HEK293T (cell line): ENCODE data around the gene MIEN1.
"Not testable (repeated sequence)": the region's sequence is repeated elsewhere in the genome, so short reads cannot be mapped to it uniquely, and the experiment has no call there.

Experiments
- ARNT ChIP-seq: fragments of 450-650 bp; IDR thresholded peaks from 2 replicates; pipeline ENCODE4 v1.6.1; 2017; ENCODE audit warnings: mild to moderate bottlenecking
- BHLHE40 ChIP-seq: fragments of 450-650 bp; IDR thresholded peaks from 2 replicates; pipeline ENCODE4 v1.6.1; 2016; ENCODE audit warnings: mild to moderate bottlenecking, moderate library complexity, borderline replicate concordance
- CTBP1 ChIP-seq: fragments of 450-650 bp; IDR thresholded peaks from 2 replicates; pipeline ENCODE4 v1.6.1; 2016; ENCODE audit warnings: borderline replicate concordance
- ELF4 ChIP-seq: fragments of 450-650 bp; IDR thresholded peaks from 2 replicates; pipeline ENCODE4 v1.6.1; 2017; ENCODE audit warnings: antibody characterized with exemption
- FOXA1 ChIP-seq: fragments of 450-650 bp; IDR thresholded peaks from 2 replicates; pipeline ENCODE4 v1.6.1; 2016; ENCODE audit warnings: mild to moderate bottlenecking
- FOXK2 ChIP-seq: fragments of 450-650 bp; IDR thresholded peaks from 2 replicates; pipeline ENCODE4 v1.6.1; 2016; ENCODE audit warnings: mild to moderate bottlenecking
- FOXM1 ChIP-seq: fragments of 450-650 bp; IDR thresholded peaks from 2 replicates; pipeline ENCODE4 v1.6.1; 2017; ENCODE audit warnings: mild to moderate bottlenecking, borderline replicate concordance
- HDGF ChIP-seq: fragments of 450-650 bp; IDR thresholded peaks from 2 replicates; pipeline ENCODE4 v1.6.1; 2017; ENCODE audit warnings: antibody characterized with exemption, borderline replicate concordance
- L3MBTL2 ChIP-seq: fragments of 450-650 bp; conservative IDR thresholded peaks from 2 replicates; pipeline ENCODE4 v1.6.1; 2016; ENCODE audit warnings: mild to moderate bottlenecking
- NFRKB ChIP-seq: fragments of 450-650 bp; IDR thresholded peaks from 2 replicates; pipeline ENCODE4 v1.6.1; 2016; ENCODE audit warnings: mild to moderate bottlenecking, moderate library complexity
- SP1 ChIP-seq: fragments of 450-650 bp; IDR thresholded peaks from 2 replicates; pipeline ENCODE4 v1.6.1; 2017
- SUZ12 ChIP-seq: fragments of 450-650 bp; IDR thresholded peaks from 2 replicates; pipeline ENCODE4 v1.6.1; 2016; ENCODE audit warnings: mild to moderate bottlenecking
- TARDBP ChIP-seq: fragments of 450-650 bp; IDR thresholded peaks from 2 replicates; pipeline ENCODE4 v1.6.1; 2016

DNA sequence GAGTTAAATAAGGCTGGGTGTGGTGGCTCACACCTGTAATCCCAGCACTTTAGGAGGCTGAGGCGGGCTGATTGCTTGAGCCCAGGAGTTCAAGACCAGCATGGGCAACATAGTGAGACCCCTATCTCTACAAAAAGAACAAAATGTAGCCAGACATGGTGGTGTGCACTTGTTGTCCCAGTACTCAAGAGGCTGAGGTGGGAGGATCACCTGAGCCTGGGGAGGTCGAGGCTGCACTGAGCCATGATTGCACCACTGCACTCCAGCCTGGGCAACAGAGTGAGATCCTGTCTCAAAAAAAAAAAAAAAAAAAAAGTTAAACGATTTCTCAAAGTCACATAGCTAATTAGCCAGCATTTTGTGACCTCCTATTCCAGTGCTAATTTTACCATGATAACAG is 33.8 kb upstream of the MIEN1 start:
- TF ChIP-seq HDGF, FOXM1, TARDBP, CTBP1, SP1, L3MBTL2, FOXK2, FOXA1, ARNT, BHLHE40, ELF4, SUZ12, NFRKB: not testable (repeated sequence)
